GM19023 (cell line): ENCODE measurements around the gene EAPP.
"Not testable (repeated sequence)": the region's sequence is repeated elsewhere in the genome, so short reads cannot be mapped to it uniquely, and the experiment has no call there.

Experiments used
- ATAC-seq: cut with Tn5 transposase; IDR thresholded peaks from one replicate; pipeline ENCODE4 v1.9.1; 2021; ENCODE audit warnings: mild to moderate bottlenecking, moderate library complexity; ENCODE audit not compliant: unreplicated experiment

EAPP gene

DNA sequence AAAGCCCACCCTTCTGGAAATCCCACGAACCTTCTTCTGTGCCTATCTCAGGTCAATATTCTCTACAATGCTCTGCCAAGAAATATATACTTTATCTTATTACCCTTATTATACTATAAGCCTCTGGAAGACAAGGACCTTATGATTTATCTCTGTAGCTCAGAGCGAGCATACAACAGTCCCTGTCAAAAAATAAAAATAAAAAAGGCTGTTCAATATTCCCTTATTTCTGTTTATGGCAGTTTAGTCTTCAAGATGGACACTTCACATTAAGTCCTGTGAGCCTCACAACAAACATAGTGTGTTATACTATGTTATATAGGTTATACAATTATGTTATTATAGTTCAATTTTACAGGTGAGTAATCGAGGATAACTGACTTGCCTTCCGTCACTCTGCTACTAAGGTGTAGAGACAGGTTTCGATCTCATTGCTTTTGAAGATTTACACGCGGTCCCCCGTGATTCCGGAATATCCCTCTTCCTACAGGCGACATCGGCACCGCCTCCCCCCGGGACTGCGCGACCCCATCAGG, 562 bp downstream of the EAPP start:
- peak; percentile 2 for ATAC-seq

DNA sequence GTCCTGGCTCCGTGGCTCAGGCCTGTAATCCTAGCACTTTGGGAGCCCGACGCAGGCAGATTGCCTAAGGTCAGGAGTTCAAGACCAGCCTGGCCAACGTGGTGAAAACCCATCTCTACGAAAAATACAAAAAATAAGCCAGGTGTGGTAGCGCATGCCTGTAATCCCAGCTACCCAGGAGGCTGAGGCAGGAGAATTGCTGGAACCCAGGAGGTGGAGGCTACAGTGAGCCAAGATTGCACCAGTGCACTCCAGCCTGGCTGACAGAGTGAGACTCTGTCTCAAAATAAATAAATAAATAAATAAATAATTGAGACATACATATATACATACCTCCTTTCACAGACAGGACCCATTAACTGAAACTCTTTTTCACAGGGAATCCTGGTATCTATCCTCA, 1.4 kb downstream of the EAPP start:
- ATAC-seq, result not testable (repeated sequence)

DNA sequence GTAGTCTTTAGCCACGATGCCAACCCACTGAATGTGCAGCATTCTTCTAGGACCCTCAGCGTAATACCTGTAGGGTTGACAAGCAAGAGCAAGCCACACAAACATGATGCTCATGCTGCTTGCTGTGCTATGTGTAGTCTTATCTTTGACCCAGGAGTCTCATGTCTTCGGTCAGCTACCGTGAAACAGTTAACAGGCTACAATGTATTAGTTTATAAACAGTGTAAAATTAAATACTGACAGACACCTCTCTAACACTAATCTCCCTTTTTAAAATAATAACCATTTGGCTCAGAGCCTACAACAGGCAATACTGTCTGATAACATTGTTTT, 1.9 kb downstream of the EAPP start:
- no peak for ATAC-seq

DNA sequence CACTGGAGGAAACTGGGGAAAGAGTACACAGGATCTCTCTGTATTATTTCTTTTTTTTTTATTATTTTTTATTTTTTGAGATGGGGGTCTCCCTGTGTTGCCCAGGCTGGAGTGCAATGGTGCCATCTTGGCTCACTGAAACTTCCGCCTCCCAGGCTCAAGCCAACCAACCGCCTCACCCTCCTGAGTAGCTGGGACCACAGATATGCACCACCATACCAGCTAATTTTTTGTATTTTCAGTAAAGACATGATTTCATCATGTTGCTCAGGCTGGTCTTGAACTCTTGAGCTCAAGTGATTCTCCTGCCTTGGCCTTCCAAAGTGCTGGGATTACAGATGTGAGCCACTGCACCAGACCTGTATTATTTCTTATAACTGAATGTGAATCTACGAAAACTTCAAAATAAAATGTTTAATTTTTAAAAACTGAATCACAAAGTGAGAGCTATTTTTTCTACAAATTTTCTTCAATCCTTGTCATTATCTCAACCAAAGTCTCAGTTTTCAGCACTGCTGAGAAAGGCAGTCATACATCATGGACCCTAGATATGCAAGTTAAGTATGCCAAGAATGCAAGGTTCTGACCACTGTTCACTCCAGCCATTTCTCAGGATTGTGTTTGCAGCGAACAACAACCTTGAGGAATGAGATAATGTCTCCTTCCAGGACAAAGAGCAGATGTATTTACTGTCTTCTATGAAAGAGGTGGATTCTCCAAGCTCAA, 2.4 kb downstream of the EAPP start:
- no peak for ATAC-seq

DNA sequence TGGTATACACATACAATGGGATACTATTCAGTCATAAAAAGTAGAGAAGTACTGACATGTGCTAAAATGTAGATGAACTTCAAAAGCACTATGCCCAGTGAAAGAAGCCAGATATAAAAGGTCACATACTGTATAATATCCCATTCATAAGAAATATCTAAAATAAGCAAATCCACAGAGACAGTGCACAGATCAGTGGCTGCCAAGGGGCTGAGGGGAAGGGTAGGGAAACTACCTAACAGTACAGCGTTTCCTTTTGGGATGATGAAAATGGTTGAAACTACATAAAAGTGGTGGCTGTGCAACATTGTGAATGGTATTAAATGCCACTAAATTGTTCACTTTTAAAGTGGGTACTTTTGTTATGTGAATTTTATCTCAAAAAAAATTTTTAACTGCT, 11.9 kb downstream of the EAPP start:
- ATAC-seq, result no peak

DNA sequence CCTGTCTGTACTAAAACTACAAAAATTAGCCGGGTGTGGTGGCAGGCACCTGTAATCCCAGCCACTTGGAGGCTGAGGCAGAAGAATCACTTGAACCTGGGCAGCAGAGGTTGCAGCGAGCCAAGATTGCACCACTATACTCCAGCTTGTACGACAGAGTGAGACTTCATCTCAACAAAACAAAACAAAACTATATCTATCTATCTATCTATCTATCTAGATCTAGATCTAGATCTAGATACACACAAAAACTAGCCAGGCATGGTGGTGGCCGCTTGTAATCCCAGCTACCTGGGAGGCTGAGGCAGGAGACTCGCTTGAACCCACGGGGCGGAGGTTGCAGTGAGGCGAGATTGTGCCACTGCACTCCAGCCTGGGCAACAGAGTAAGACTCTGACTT, 15.3 kb downstream of the EAPP start:
- not testable (repeated sequence) for ATAC-seq

DNA sequence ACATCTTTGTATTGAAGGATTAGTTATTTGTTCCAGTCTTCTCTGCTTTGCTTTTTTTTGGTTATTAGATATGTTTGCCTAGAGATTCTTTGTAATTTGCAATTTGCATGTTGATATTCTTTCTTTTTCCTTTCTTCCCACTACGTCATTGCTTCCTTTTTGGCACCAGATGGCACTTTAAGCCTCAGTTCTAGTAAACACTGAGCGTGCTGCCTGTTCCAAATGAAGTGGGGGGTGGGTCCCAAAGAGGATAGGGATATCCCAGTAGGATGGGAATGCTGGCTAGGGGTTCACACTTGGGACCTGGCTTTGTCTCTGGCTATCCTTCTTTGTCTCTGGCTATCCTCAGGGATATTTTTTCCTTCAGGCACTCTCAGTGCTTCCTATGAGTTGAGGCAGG, 17.0 kb downstream of the EAPP start:
- no peak for ATAC-seq

DNA sequence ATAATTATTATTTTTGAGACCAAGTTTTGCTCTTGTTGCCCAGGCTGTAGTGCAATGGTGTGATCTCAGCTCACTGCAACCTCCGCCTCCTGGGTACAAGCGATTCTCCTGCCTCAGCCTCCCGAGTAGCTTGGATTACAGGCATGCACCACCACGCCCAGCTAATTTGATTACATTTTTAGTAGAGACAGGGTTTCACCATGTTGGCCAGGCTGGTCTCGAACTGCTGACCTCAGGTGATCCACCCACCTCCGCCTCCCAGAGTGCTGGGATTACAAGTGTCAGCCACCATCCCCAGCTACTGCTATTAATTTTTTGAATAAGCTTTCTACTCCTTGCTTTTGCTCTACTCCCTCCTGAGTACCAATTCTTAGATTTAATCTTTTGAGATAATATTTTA, 18.4 kb downstream of the EAPP start:
- not testable (repeated sequence) for ATAC-seq

DNA sequence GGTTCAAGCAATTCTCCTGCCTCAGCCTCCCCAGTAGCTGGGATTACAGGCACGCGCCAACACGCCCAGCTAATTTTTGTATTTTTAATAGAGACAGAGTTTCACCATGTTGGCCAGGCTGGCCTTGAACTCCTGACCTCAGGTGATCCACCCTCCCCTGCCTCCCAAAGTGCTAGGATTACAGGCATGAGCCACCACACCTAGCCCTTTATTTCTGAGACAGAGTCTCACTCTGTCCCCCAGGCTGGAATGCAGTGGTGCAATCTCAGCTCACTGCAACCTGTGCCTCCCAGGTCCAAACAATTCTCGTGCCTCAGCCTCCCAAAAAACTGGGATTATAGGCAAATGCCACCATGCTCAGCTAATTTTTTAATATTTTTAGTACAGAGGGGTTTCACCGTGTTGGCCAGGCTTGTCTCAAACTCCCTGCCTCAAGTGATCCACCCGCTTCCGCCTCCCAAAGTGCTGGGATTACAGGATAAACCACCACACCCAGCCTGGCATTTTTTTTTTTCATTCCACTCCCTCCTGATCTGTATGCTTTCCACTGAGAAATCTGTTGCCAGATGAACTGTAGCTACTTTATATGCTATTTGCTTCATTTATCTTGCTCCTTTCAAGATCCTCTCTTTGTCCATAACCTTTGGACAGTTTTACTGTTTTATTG, 19.1 kb downstream of the EAPP start:
- ATAC-seq, result not testable (repeated sequence)

DNA sequence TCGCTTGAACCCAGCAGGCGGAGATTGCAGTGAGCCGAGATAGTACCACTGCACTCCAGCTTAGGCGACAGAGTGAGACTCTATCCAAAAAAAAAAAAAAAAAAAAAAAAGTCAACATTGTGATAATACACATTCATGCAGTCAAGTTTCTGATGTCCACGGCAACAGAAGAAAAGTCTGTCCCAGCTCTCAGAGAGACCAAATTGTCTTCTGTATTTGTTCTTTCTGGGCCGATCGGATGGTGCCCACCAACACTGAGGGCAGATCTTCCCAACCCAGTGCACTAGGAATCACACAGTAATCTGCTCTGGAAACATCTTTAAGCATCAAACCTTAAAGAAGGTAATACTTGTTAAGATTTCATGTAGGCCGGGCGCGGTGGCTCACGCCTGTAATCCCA, 31.6 kb downstream of the EAPP start:
- no peak for ATAC-seq

DNA sequence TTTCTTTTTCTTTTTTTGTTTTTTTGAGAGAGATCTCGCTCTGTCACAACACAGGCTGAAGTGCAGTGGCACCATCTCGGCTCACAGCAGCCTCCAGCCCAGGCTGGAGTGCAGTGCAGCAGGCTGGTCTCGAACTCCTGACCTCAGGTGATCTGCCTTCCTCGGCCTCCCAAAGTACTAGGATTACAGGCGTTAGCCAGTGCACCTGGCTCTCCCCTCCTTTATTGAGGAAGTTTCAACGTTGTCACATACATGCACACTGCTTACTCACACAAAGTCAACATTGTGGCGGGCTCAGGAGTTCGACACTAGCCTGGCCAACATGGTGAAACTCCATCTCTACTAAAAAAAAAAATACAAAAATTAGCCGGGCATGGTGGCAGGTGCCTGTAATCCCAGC, 32.0 kb downstream of the EAPP start:
- no peak for ATAC-seq

DNA sequence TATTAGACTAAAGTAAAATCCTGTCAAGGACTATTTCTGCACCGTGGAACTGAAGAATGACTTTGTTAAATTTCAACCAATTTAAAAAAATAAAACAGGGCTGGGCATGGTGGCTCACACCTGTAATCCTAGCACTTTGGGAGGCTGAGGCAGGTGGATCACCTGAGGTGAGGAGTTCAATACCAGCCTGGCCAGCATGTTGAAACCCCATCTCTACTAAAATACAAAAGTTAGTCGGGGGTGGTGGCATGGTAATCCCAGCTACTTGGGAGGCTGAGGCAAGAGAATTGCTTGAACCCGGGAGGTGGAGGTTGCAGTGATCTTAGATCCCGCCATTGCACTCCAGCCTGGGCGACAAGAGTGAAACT, 34.4 kb downstream of the EAPP start:
- ATAC-seq, result not testable (repeated sequence)

DNA sequence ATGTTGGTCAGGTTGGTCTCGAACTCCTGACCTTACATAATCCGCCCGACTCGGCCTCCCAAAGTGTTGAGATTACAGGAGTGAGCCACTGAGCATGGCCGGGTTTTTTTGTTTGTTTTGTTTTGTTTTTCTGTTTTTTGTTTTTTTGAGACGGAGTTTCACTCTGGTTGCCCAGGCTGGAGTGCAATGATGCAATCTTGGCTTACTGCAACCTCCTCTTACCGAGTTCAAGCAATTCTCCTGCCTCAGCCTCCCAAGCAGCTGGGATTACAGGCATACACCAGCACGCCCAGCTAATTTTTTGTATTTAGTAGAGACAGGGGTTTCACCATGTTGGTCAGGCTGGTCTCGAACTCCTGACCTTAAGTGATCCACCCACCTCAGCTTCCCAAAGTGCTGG, 35.5 kb downstream of the EAPP start:
- ATAC-seq, result not testable (repeated sequence)

DNA sequence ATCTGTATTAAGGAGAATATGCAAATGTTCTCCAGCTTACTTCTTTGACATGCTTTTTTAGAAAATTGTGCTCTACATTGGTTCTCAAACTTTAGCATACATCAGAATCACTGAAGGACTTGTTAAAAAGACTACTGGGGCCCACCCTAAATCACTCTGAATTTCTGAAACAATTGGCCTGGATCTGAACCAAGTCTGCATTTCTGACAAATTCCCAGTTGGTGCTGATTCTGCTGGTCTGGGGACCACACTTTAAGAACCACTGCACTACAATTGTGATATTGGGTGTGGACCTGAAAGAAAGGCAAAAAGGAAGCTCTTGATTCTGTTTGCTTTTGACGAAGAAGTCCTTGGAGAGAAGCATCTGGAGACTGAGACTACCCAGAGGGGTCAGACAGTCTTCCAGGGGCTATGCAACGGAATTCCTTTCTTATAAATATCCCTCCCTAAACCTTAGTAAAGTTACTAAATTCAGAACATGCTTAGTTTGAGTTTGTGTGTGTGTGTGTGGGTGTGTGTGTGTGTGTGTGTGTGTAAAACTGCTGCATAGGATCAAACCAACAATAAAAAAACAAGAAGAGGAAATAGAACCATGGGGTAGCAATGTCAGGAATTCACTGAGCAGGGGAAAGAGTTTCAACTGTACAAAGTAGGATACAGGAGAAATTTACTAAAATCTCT, 36.8 kb downstream of the EAPP start:
- ATAC-seq, result no peak

DNA sequence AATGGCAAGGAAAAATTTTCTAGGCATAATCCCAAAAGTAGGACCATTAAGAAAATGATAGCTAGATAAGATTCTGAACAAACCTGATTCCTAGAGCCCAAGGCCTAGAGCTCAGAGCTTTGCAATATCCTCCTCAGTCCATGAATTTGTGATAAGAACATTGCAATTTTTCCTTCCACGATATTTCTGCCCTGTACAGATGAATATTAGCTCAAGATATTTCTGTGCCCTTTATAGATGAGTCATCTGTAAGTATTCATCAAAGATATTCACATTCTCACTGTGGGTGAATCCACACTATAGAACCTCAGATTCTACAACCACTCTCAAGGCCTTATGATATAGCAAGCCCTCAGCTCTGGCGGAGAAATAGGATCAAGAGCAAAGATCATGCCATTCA, 37.5 kb downstream of the EAPP start:
- no peak for ATAC-seq

DNA sequence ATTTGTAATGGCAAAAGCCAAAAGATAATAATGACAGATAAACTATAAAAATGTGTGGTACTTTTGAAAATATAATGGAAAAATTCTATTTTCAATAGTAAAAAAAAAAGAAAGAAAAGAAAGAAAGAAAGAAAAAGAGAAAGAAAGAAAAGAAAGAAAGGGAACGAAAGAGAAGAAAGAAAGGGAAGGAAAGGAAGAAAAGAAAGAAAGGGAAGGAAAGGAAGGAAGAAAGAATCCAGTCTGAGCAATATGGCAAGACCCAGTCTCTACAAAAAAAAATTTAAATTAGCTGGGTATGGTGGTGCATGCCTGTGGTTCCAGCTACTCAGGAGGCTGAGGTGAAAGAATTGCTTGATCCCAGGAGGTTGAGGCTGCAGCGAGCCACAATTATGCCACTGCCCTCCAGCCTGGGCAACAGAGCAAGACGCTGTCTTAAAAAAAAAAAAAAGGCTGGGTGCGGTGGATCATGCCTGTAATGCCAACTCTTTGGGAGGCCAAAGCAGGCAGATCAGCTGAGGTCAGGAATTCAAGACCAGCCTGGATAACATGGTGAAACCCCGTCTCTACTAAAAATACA, 38.4 kb downstream of the EAPP start:
- no peak for ATAC-seq

DNA sequence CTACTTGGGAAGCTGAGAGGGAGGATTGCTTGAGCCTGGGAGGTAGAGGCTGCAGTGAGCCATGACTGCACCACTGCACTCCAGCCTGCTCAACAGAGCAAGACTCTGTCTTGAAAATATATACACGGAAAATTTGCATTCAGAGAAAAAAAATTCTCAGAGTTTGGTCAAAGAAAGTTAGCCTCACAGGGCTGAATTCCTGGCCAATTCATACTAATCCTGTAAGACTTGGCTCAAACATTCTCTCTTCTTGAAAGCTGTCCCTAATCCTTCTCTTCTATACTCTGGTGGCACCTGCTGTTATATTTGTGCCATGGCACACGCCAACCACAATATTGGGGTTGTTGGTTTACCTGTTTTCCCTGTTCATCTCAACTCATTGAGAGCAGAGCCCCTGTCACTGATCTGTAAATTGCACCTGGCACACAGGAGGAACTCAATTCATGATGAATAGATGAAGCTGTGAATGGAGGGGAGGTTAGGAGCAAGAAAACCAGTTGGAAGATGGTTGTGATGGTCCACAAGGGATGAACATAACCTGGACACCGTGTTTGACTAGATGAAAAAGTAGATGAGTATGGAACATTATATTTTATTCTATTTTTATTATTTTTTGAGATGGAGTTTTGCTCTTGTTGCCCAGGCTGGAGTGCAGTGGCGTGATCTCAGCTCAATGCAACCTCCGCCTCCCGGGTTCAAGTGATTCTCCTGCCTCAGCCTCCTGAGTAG, 40.7 kb downstream of the EAPP start:
- ATAC-seq, result peak; percentile 47

DNA sequence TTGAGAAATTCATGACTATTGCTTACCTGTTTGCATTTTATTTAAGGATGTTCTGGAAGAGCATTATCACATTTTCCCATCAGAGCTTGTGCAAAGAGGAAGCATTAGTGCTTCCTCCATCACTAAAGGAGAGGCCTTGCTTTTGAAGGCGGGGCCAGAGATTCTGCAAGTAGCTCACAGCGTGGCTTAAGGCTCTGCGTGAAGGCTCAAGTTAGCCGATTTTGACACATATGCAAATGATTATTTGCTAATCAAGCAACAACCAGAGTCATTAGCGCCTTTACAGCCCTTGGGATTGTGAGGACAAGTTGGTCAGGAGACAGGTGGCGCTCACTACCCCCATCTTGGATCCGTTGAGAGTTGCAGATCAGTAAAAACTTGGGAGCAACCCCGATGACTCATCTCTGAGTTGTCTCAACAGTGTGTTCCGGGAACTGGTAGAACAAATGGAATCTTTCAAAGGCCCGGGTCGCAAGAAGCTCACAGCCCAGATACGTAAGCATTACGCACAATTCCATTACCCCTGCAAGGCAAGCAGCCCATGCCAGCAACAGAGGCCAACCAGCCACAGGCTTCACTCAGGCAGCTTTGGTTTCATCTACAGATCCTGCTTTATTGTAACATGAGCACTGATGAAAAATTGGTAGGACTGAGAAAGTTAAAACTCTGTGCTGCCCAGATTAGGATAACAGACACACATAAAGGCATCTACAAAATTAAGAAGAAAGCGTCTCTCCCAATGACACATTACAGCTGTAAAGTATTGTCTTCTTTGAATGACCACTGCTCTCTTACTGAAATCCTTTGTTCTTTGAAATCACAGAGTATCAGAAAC, 42.6 kb downstream of the EAPP start:
- no peak for ATAC-seq

DNA sequence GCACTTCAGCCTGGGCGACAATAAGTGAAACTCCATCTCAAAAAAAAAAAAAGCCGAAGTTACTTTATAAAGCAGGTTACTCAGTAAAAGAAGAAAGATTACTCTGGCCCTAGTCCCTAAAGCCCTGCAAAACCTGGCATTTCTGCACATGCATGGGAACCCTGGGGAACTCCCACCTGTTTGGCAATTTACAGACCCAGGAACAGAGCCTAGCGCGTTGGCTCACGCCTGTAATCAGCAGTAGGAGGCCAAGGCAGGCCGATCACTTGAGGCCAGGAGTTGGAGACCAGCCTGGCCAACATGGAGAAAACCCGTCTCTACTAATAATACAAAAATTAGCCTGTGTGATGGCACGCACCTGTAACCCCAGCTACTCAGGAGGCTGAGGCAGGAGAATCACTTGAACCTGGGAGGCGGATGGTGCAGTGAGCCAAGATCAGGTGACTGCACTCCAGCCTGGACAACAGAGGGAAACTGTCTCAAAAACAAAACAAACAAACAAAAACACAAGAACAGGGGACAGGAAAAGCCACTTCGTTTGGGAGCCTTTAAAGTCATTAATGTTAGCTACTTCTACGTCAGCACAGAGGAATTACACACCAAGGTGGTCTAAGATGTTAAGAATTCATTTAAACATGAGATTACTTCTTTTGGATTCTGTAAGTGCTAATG, 43.4 kb downstream of the EAPP start:
- ATAC-seq, result no peak

DNA sequence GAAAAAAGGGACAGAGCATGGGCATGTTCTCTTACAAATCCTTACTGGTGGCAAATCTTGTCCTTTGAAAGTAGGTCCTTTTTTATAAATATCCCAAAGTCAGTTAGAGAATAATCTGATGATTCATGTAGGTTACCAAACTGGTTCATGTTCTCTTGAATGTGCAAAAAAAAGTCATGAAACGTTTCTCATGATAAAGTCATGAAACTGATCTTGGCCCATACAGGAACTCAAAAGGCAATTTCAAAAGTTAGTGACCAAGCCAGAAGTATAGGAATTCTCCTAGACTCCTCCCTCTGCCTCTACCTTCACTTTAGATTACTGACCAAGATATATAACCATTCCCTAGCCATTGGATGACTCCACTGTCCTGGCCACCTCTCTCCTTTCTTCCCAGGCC, 50.2 kb downstream of the EAPP start:
- no peak for ATAC-seq
